NCI-H1092 (cell line): ENCODE data around the gene ST7.
"Not testable (repeated sequence)": the region's sequence is repeated elsewhere in the genome, so short reads cannot be mapped to it uniquely, and the experiment has no call there.

Source experiments
- DNase-seq: peaks from one replicate; lab custom pipeline; 2025; lab: John Stamatoyannopoulos, UW

Gene ST7

GRCh38 chr7:117096330-117096729 is 143.0 kb downstream of the ST7 start:
- no peak for DNase-seq

GRCh38 chr7:117096942-117097341 is 143.6 kb downstream of the ST7 start:
- DNase-seq: no peak

- DNase-seq: no peak
Observed at GRCh38 chr7:117097860-117098259, 144.6 kb downstream of the ST7 start.

GRCh38 chr7:117098457-117098856 is 145.2 kb downstream of the ST7 start:
- DNase-seq: no peak

- DNase-seq: no peak
Observed at GRCh38 chr7:117101026-117101425, 147.7 kb downstream of the ST7 start.

- DNase-seq: no peak
Observed at GRCh38 chr7:117110480-117111315, 157.4 kb downstream of the ST7 start.

GRCh38 chr7:117111535-117111934 is 158.2 kb downstream of the ST7 start:
- DNase-seq: no peak

- DNase-seq: peak; percentile 10
Observed at GRCh38 chr7:117112640-117113039, 159.3 kb downstream of the ST7 start.

- peak; percentile 13 for DNase-seq
Observed at GRCh38 chr7:117113871-117114270, 160.6 kb downstream of the ST7 start.

- DNase-seq: no peak
Observed at GRCh38 chr7:117114272-117114671, 161.0 kb downstream of the ST7 start.

GRCh38 chr7:117116211-117116610 is 162.9 kb downstream of the ST7 start:
- DNase-seq: no peak

GRCh38 chr7:117117172-117117571 is 163.9 kb downstream of the ST7 start:
- DNase-seq: no peak

- DNase-seq: no peak
Observed at GRCh38 chr7:117118579-117119180, 165.4 kb downstream of the ST7 start.

- peak; percentile 87 for DNase-seq
Observed at GRCh38 chr7:117119192-117119924, 166.1 kb downstream of the ST7 start.

GRCh38 chr7:117120321-117120720 is 167.0 kb downstream of the ST7 start:
- DNase-seq: not testable (repeated sequence)

GRCh38 chr7:117122036-117122435 is 168.7 kb downstream of the ST7 start:
- DNase-seq: not testable (repeated sequence)

GRCh38 chr7:117122536-117122935 is 169.2 kb downstream of the ST7 start:
- DNase-seq: no peak

- no peak for DNase-seq
Observed at GRCh38 chr7:117123311-117123926, 170.1 kb downstream of the ST7 start.

GRCh38 chr7:117124591-117125220 is 171.4 kb downstream of the ST7 start:
- DNase-seq: no peak

- DNase-seq: no peak
Observed at GRCh38 chr7:117126676-117127075, 173.4 kb downstream of the ST7 start.

GRCh38 chr7:117127585-117128168 is 174.4 kb downstream of the ST7 start:
- DNase-seq: peak; percentile 49
